GM21447 (cell line): ENCODE data around the gene ZNF638.

Source experiments
- ATAC-seq: cut with Tn5 transposase; IDR thresholded peaks from one replicate; pipeline ENCODE4 v1.9.1; 2021; ENCODE audit not compliant: unreplicated experiment

The ZNF638 gene

GRCh38 chr2:71336384-71336783 lies 4.8 kb downstream of the ZNF638 start:
- ATAC-seq = no peak

DNA sequence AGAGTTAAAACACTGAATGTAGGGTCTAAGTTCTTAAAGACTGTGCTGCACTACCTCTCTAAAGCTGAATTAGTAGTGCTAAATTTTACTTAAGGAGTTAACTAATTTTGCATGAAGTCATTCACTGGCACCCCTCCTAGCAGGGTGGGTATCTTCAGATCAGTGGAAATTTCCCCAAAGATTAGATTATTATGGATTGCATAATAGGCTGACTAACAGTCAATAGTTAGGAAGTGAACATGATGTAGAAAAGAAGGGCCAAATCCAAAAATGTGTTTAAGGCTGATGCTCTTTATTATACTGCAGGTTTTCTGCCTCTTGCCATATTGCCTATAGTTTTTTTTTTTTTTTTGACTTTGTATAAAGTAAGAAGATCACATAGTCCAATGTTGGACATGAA lies 5.2 kb downstream of the ZNF638 start:
- no peak for ATAC-seq

- no peak for ATAC-seq
These were observed 6.2 kb downstream of the ZNF638 start for GRCh38 chr2:71337776-71338175.

GRCh38 chr2:71339685-71340084 lies 8.1 kb downstream of the ZNF638 start:
- no peak for ATAC-seq

- ATAC-seq = no peak
These were observed 8.6 kb downstream of the ZNF638 start for GRCh38 chr2:71340176-71340575.

DNA sequence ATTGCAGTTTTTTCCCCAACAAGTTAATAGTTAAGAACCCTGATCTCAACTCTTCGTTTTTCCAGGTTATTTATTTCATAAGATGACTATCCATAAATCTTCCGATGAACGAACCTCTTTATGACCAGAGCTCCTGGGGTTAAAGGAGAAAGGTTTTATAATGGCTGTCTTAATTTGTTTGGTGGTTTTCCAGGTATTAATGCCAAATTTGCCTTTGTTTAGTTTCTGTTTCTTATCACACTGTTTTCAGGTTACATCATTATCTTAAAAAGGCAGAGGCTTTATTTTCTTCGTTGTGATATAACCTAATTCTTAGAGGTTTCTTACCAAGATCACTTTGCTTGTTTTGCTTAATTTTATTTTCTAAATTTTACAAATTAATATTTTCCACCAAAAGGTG lies 10.1 kb downstream of the ZNF638 start:
- ATAC-seq = no peak

- ATAC-seq = no peak
These were observed 14.5 kb downstream of the ZNF638 start for GRCh38 chr2:71346065-71346464.

DNA sequence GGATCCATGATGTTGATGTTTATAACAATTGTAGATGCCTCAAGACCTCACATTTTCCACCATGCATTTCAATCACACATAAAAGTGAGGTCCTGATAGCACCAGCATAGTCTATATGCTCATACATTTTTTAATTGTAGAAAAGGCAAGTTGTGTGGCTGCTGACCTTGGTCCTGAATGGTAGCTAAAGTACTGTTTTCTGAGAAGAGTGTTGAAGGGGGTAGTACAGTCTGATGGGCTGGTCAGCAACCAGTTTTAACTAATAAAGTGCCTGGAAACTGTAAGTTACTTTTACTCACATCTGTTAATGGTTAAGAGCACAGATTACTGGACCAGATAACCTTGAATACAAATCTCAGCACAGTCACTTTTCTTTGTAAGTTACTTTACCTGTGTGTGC lies 15.9 kb downstream of the ZNF638 start:
- no peak for ATAC-seq

- ATAC-seq = no peak
These were observed 16.7 kb downstream of the ZNF638 start for GRCh38 chr2:71348302-71348701.

- peak; percentile 72 for ATAC-seq
These were observed 21.7 kb downstream of the ZNF638 start for GRCh38 chr2:71353248-71353647.

GRCh38 chr2:71358931-71359671 lies 27.5 kb downstream of the ZNF638 start:
- ATAC-seq = no peak

GRCh38 chr2:71360434-71360975 lies 28.9 kb downstream of the ZNF638 start:
- ATAC-seq = no peak

- ATAC-seq = no peak
These were observed 30.0 kb downstream of the ZNF638 start for GRCh38 chr2:71361631-71362030.

DNA sequence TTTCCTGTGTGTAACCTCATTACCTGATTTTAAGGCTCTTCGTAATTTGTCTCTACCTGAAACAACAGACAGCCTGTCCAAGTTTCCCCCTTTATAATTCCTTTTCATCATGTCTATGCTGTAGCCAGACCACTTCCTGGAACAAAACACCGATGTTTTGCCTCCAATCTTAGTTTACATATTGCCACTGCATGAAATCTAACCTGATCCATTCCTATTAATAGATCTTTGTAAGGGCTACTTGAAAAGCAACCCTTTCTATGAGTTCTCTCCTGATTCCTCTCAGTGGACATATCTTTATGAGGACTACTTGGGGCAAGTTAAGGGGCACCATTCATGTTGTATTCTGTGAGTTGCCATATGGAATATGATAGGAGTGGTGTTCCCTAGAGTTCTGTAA lies 30.9 kb downstream of the ZNF638 start:
- ATAC-seq = no peak

DNA sequence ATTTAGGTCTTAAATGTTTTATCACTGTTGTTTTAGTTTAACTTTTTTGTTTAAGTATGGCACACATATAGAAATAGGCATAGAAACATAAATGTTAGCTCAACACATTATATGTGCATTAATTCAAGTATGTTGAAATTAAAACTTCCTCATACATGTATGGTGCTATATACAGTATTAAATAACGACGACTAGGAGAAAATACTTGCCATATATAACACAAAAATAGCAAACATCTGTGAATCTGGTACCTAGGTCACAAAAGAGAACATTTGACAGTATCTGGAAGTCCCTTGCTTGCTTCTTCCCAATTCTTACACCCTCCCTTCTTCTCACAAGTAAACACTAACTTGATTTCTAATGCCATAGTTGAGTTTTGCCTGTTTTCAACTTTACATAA lies 38.4 kb downstream of the ZNF638 start:
- ATAC-seq = no peak

- no peak for ATAC-seq
These were observed 40.5 kb downstream of the ZNF638 start for GRCh38 chr2:71372042-71372441.

DNA sequence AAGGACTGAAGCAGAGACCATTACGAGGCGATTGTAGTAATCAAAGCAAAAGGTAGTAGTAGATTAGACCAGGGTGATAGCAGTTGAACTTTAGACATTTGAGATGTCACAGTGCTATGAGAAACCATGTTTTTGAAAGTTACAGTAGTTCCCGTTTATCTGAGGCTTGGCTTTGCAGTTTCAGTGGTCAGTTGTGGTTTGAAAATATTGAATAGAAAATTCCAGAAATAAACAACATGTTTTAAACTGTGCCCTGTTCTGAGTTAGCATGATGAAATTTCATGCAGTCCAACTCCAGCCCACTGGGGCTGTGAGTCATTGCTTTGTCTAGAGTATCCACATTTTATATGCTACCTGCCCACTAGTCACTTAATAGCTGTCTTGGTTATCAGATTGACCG lies 47.5 kb downstream of the ZNF638 start:
- no peak for ATAC-seq

DNA sequence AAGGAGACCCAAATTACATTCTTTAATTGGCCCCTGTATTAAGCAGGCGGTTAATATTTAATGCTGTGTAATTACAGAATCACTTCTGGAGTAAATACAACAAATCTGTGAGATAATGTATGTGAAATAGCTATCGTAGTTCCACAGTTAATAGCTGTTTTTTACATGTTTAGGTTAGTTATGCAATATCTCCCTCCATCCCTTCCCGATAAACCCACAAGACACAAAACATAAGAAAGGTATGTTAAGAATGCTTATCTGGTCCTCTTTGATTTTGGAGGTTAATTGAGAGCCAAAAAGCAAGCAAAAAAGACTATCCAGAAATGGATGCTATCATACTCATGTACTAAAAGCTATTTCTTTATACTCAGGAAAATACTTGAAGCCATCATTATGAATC lies 49.1 kb downstream of the ZNF638 start:
- no peak for ATAC-seq

DNA sequence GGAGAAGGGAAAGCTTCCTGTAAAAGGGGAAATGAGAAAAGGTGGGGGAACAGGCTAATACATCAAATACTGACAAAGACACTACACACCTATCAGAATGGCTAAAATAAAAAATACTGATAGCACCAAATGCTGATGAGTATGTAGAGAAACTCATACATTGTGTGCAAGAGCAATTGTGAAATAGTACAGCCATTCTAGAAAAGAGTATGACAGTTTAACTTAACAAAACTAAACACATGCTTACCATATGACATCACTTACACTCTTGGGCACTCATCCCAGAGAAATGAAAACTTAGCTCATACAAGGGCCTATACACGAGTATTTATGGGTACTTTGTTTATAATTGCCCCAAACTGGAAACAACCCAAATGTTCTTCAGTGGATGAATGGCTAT lies 53.4 kb downstream of the ZNF638 start:
- no peak for ATAC-seq

- no peak for ATAC-seq
These were observed 56.6 kb downstream of the ZNF638 start for GRCh38 chr2:71388214-71388613.

DNA sequence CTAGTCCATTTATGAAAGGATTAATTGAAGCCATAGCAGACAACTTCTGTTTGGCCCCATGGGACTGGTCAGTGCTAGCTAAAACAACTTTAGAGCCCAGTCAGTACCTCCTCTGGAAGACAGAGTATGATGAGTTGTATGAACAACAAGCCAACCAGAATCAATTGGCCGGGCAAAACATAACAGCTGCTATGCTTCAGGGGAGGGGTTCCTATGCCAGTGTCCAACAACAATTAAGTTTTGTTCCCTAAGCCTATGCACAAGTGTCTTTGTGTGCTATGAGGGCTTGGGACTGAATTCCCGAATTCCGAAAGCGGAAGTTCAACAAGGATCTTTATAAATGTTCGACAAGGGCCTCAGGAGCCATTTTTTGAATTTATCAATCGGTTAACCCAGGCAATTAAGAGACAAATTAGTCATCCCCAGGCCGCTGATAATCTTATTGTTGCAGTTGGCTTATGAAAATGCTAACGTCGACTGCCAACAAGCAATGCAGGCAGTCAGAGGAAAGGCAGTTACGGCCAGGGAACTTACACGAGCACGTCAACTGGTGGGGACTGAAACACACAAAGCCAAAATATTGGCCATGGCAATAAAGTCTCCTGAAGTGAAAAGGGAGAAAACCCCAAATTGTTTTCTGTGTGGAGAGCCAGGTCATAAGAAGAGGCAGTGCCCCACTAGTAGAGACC lies 57.9 kb downstream of the ZNF638 start:
- ATAC-seq = no peak

DNA sequence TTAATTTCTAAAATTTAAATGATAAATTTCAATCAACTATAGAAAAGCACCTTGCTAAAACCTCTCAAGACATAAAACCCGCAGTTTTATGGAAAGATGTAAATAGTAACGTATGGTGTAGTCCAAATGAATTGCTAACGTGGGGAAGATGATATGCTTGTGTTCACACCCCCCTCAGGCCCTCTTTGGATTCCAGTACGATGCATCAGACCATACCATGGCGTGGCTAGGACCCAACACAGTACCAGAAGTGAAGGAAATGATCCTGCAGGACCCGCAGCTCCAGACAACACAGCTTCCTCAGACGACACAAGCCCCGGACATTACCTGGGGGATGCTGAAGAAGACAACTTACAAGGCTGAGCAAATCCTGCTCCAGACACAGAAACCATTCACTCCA lies 61.6 kb downstream of the ZNF638 start:
- ATAC-seq = no peak
